ENCODE data around the gene EXOC6B. TPM values are rescaled to one million over a fixed set of nuclear protein-coding genes. Genes with fewer than 3 reads are reported as not detected.

Gene EXOC6B
- total RNA-seq, 2 donors from 2014 or later, result 51.3 to 68.9 TPM

DNA sequence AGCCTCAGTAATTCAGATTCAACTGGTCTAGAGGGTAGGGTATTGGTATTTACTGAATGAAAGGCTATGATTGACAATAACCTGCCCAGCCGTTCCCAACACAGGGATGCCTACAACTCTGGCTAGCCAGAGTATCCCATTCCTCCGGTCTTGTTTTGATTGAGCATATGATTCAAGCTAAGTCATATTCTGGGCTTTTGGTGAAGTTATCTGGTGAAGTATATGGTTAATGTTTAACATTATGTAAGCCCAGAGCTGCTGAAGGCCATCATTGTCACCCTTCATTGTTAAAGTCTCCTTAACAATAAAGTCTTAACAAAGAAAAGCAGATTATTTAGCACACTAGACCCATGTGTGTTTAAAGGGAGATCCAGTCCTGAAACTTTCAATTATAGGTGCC, 152.6 kb downstream of the EXOC6B start:
- Mint-ChIP-seq H3K27me3 (ENCODE audit: insufficient read depth) (no peaks in the 10 kb centered on the region), H3K4me1 (peaks cover 4% of the 10 kb centered on the region)

GRCh38 chr2:72669121-72669520, 156.7 kb downstream of the EXOC6B start:
- Histone ChIP-seq H3K4me3 (ENCODE audit: low read length) (no peak overlapping the region), H3K27me3 (ENCODE audit: control insufficient read depth, insufficient read depth, low read length, poor library complexity, severe bottlenecking) (no peaks in the 10 kb centered on the region), H3K9ac (ENCODE audit: extremely low read depth, low read length, poor library complexity, severe bottlenecking) (no peak overlapping the region), H3K27ac (ENCODE audit: low read depth, low read length) (no peak overlapping the region), H3K4me1 (ENCODE audit: control insufficient read depth, insufficient read depth, low read length) (no peaks in the 10 kb centered on the region), H3K9me3 (ENCODE audit: control insufficient read depth, low read length) (peaks cover 25% of the 10 kb centered on the region), H3K36me3 (ENCODE audit: control insufficient read depth, insufficient read depth, low read length) (no peaks in the 10 kb centered on the region)
- H3K27me3 Mint-ChIP-seq (ENCODE audit: insufficient read depth), result no peaks in the 10 kb centered on the region
- TF ChIP-seq, protein P1, sequence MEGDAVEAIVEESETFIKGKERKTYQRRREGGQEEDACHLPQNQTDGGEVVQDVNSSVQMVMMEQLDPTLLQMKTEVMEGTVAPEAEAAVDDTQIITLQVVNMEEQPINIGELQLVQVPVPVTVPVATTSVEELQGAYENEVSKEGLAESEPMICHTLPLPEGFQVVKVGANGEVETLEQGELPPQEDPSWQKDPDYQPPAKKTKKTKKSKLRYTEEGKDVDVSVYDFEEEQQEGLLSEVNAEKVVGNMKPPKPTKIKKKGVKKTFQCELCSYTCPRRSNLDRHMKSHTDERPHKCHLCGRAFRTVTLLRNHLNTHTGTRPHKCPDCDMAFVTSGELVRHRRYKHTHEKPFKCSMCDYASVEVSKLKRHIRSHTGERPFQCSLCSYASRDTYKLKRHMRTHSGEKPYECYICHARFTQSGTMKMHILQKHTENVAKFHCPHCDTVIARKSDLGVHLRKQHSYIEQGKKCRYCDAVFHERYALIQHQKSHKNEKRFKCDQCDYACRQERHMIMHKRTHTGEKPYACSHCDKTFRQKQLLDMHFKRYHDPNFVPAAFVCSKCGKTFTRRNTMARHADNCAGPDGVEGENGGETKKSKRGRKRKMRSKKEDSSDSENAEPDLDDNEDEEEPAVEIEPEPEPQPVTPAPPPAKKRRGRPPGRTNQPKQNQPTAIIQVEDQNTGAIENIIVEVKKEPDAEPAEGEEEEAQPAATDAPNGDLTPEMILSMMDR (conservative IDR thresholded peaks at IDR 0.05), result no peak
- peaks cover 17% of the 10 kb centered on the region for H3K9me3 Mint-ChIP-seq
- peaks cover 4% of the 10 kb centered on the region for H3K4me1 Mint-ChIP-seq
- peaks cover 25% of the 10 kb centered on the region for H3K36me3 Mint-ChIP-seq (ENCODE audit: low read depth)
- no peak overlapping the region for H3K4me3 Mint-ChIP-seq
- H3K27ac Mint-ChIP-seq, result no peak overlapping the region
- WGBS, 2 experiments (ENCODE audit: insufficient coverage in 1 of 2, insufficient read length in 1 of 2), result 92 to 100% methylated on average over 2 to 4 of the region's 4 CpGs
- no peak for DNase-seq

More for the DNA sequence above, 152.6 kb downstream of the EXOC6B start:
- peak overlapping the region; percentile 19 for H3K4me3 Mint-ChIP-seq
- peaks cover 4% of the 10 kb centered on the region for H3K9me3 Mint-ChIP-seq
- TF ChIP-seq, protein P1 (conservative IDR thresholded peaks at IDR 0.05), result no peak
- H3K4me3 ChIP-seq (ENCODE audit: low read length), result peak overlapping the region; percentile 71
- peaks cover 5% of the 10 kb centered on the region for H3K9me3 ChIP-seq (ENCODE audit: control insufficient read depth, low read length)
- no peak overlapping the region for H3K9ac ChIP-seq (ENCODE audit: extremely low read depth, low read length, poor library complexity, severe bottlenecking)
- H3K36me3 Mint-ChIP-seq (ENCODE audit: low read depth), result peaks cover 15% of the 10 kb centered on the region
- no peak overlapping the region for H3K27ac Mint-ChIP-seq
- no peak overlapping the region for H3K27ac ChIP-seq (ENCODE audit: low read depth, low read length)
- WGBS, 2 experiments (ENCODE audit: insufficient coverage in 1 of 2, insufficient read length in 1 of 2), result 97 to 100% methylated on average over 2 of the region's 2 CpGs
- no peaks in the 10 kb centered on the region for H3K27me3 ChIP-seq (ENCODE audit: control insufficient read depth, insufficient read depth, low read length, poor library complexity, severe bottlenecking)
- H3K36me3 ChIP-seq (ENCODE audit: control insufficient read depth, insufficient read depth, low read length), result no peaks in the 10 kb centered on the region
- no peak for DNase-seq
- H3K4me1 ChIP-seq (ENCODE audit: control insufficient read depth, insufficient read depth, low read length), result no peaks in the 10 kb centered on the region

DNA sequence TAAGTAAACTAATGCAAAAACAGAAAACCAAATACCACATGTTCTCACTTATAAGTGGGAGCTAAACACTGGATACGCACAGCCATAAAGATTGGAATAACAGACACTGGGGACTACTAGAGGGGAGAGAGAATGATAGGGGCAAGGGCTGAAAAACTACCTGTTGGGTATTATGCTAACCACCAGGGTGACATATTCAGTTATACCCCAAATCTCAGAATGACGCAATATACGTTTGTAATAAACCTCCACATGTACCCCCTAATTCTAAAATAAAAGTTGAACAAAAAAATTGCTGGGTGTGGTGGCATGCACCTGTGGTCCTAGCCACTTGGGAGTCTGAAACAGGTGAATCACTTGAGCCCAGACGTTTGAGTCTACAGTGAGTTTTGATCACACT, 157.2 kb downstream of the EXOC6B start:
- TF ChIP-seq, protein P1 (conservative IDR thresholded peaks at IDR 0.05), result no peak

More for the DNA sequence above, 157.2 kb downstream of the EXOC6B start:
- Histone ChIP-seq H3K4me1 (ENCODE audit: control insufficient read depth, insufficient read depth, low read length) (no peaks in the 10 kb centered on the region), H3K9ac (ENCODE audit: extremely low read depth, low read length, poor library complexity, severe bottlenecking) (no peak overlapping the region), H3K27me3 (ENCODE audit: control insufficient read depth, insufficient read depth, low read length, poor library complexity, severe bottlenecking) (no peaks in the 10 kb centered on the region), H3K4me3 (ENCODE audit: low read length) (no peak overlapping the region), H3K27ac (ENCODE audit: low read depth, low read length) (no peak overlapping the region), H3K36me3 (ENCODE audit: control insufficient read depth, insufficient read depth, low read length) (no peaks in the 10 kb centered on the region), H3K9me3 (ENCODE audit: control insufficient read depth, low read length) (peaks cover 25% of the 10 kb centered on the region)
- no peak for DNase-seq
- Mint-ChIP-seq H3K27me3 (ENCODE audit: insufficient read depth) (no peaks in the 10 kb centered on the region), H3K4me3 (no peak overlapping the region), H3K36me3 (ENCODE audit: low read depth) (peaks cover 25% of the 10 kb centered on the region), H3K27ac (no peak overlapping the region), H3K4me1 (peaks cover 4% of the 10 kb centered on the region), H3K9me3 (peaks cover 17% of the 10 kb centered on the region)
- WGBS, 2 experiments (ENCODE audit: insufficient coverage in 1 of 2, insufficient read length in 1 of 2), result 98% methylated on average over 4 of the region's 4 CpGs; no CpG with 5 or more reads in 1 of the 2 experiments
